GM18499 (cell line): ENCODE results near the gene FBXO2.
"Not testable (repeated sequence)": the region's sequence is repeated elsewhere in the genome, so short reads cannot be mapped to it uniquely, and the experiment has no call there.

ENCODE experiments used
- ATAC-seq: cut with Tn5 transposase; IDR thresholded peaks from one replicate; pipeline ENCODE4 v1.9.1; 2021; ENCODE audit warnings: moderate number of reproducible peaks; ENCODE audit not compliant: insufficient read depth, unreplicated experiment

FBXO2 gene

GRCh38 chr1:11638121-11638520, 16.1 kb downstream of the FBXO2 start:
- ATAC-seq = no peak

GRCh38 chr1:11634365-11635192, 19.6 kb downstream of the FBXO2 start:
- ATAC-seq = no peak

GRCh38 chr1:11629184-11630016, 24.8 kb downstream of the FBXO2 start:
- no peak for ATAC-seq

- no peak for ATAC-seq
These were observed 25.5 kb downstream of the FBXO2 start for GRCh38 chr1:11628767-11629166.

GRCh38 chr1:11626551-11626950, 27.7 kb downstream of the FBXO2 start:
- no peak for ATAC-seq

GRCh38 chr1:11623702-11624101, 30.5 kb downstream of the FBXO2 start:
- no peak for ATAC-seq

- no peak for ATAC-seq
These were observed 31.8 kb downstream of the FBXO2 start for GRCh38 chr1:11622398-11622797.

- no peak for ATAC-seq
These were observed 33.3 kb downstream of the FBXO2 start for GRCh38 chr1:11620924-11621323.

- no peak for ATAC-seq
These were observed 33.8 kb downstream of the FBXO2 start for GRCh38 chr1:11620405-11620804.

GRCh38 chr1:11617741-11618140, 36.5 kb downstream of the FBXO2 start:
- ATAC-seq = no peak

- no peak for ATAC-seq
These were observed 36.9 kb downstream of the FBXO2 start for GRCh38 chr1:11617314-11617713.

- ATAC-seq = no peak
These were observed 37.5 kb downstream of the FBXO2 start for GRCh38 chr1:11616766-11617165.

- no peak for ATAC-seq
These were observed 39.1 kb downstream of the FBXO2 start for GRCh38 chr1:11615090-11615489.

GRCh38 chr1:11613347-11613746, 40.9 kb downstream of the FBXO2 start:
- no peak for ATAC-seq

- ATAC-seq = no peak
These were observed 42.4 kb downstream of the FBXO2 start for GRCh38 chr1:11611638-11612327.

GRCh38 chr1:11610629-11611180, 43.5 kb downstream of the FBXO2 start:
- ATAC-seq = no peak

- ATAC-seq = not testable (repeated sequence)
These were observed 44.9 kb downstream of the FBXO2 start for GRCh38 chr1:11609378-11609777.

- ATAC-seq = not testable (repeated sequence)
These were observed 45.6 kb downstream of the FBXO2 start for GRCh38 chr1:11608596-11609130.

GRCh38 chr1:11606775-11607174, 47.5 kb downstream of the FBXO2 start:
- ATAC-seq = no peak

GRCh38 chr1:11602981-11603380, 51.2 kb downstream of the FBXO2 start:
- ATAC-seq = no peak
